WI38 (cell line): ENCODE results near the gene SEMA7A.
"Not testable (repeated sequence)": the region's sequence is repeated elsewhere in the genome, so short reads cannot be mapped to it uniquely, and the experiment has no call there.

ENCODE experiments used
- H3K4me3 ChIP-seq: 2 replicates; pipeline ENCODE4 v1.5.1; 2011; ENCODE audit warnings: low read depth, mild to moderate bottlenecking, control low read depth, low read length
- TF ChIP-seq, protein P1 (sequence below): IDR thresholded peaks from 2 replicates; pipeline ENCODE4 v1.5.1; 2012; ENCODE audit warnings: low read depth, mild to moderate bottlenecking, control low read depth, low read length

SEMA7A gene

DNA sequence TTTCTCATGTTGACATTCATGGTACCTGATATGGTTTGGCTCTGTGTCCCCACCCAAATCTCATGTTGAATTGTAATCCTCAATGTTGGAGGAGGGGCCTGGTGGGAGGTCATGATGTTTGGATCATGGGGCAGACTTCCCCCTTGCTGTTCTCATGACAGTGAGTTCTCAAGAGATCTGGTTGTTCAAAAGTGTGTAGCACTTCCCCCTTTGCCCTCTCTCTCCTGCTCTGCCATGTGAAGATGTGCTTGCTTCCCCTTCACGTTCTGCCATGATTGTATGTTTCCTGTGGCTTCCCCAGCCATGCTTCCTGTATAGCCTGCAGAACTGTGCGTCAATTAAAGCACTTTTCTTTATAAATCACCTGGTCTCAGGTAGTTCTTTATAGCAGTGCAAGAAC is 30.5 kb upstream of the SEMA7A start:
- no peak overlapping the region for H3K4me3 ChIP-seq
- TF ChIP-seq, protein P1, sequence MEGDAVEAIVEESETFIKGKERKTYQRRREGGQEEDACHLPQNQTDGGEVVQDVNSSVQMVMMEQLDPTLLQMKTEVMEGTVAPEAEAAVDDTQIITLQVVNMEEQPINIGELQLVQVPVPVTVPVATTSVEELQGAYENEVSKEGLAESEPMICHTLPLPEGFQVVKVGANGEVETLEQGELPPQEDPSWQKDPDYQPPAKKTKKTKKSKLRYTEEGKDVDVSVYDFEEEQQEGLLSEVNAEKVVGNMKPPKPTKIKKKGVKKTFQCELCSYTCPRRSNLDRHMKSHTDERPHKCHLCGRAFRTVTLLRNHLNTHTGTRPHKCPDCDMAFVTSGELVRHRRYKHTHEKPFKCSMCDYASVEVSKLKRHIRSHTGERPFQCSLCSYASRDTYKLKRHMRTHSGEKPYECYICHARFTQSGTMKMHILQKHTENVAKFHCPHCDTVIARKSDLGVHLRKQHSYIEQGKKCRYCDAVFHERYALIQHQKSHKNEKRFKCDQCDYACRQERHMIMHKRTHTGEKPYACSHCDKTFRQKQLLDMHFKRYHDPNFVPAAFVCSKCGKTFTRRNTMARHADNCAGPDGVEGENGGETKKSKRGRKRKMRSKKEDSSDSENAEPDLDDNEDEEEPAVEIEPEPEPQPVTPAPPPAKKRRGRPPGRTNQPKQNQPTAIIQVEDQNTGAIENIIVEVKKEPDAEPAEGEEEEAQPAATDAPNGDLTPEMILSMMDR = no peak

- no peak overlapping the region for H3K4me3 ChIP-seq
- TF ChIP-seq, protein P1 = no peak
Observed at GRCh38 chr15:74463634-74464033, 29.9 kb upstream of the SEMA7A start.

DNA sequence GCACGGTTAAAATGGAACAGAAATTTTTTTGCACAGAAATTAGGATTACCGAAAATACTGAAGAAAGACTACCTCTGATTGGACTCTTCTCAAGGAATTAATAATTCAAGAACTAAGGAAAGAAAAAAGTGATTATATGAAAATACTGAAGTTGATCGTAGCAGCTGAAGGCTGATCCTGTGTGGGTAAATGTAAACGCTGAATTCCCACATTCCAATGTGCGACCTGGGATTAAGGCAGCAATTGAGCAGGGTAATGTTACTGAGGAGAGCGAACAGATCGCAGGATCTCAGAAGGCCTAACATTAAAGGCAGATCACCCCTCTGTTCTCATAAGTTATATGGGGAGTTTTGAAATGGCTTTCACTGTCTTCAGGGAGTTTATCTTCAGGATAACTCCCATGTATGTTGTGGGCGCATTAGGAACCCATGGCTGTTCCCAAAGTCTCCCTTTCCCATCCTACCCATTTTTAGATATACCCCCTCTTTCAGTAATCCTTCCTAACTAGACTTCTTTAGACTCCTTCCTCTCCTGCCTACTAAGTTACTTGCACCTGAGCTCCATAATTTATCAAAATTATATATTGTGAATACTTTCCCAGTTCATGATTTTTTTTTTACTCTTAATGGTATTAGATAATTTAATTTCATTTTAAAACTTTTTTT is 28.2 kb upstream of the SEMA7A start:
- H3K4me3 ChIP-seq = peak overlapping the region; percentile 77
- TF ChIP-seq, protein P1 = no peak

DNA sequence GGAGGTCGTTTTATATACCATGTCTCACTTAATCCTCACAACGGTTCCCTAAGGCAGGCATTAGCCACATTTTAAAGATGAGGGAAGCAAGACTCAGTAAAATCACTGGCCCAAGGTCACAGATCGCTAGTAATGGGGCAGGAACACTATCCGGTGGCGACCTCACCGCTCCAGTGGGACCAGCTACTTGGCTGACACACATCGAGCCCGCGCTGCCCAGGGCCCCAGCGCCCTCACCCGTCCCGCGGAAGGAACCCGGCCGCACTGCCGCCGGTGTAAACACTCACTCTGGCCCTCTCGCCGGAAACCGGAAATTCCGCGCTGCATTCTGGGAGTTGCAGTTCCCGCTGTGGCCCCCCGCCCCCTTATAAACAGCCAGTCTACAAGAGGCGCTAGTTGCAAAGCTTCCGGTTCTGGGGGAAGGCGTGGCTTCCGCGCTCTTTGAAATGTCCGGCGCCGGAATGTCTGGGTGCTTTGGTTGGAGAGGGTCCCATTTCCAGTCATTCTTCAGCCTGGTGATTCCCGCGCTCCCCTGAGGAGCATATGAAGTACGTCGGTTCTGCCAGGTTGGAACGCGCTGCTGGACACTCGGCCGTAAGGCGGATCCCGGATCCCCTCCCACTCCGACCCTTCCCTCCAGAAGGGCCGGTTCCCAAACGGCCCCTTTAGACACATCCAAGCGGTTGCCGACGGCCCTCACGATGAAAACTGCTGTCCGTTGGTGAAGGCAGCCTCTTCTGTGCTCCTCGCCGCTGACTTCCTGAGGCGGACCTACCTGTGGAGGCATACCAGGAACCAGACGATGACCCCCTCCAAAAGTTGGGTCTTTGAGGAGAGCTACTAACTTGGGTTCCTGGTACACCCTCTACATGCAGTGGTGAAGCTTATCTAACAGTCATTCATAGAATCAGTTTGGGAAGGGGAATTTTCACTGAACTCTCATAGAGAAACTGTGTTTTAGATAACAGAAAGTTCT is 27.4 kb upstream of the SEMA7A start, which contains the start of gene UBL7:
TSS of gene UBL7 (minus strand) at position 290 of the 976 bp plus-strand sequence. CDS start 2,293 bp downstream, outside the sequence.
- H3K4me3 ChIP-seq = peak within 1 kb of the TSS; percentile 77
- TF ChIP-seq, protein P1 = no peak

GRCh38 chr15:74460298-74460697 is 26.5 kb upstream of the SEMA7A start:
- TF ChIP-seq, protein P1 = no peak
- H3K4me3 ChIP-seq = peak overlapping the region; percentile 77

DNA sequence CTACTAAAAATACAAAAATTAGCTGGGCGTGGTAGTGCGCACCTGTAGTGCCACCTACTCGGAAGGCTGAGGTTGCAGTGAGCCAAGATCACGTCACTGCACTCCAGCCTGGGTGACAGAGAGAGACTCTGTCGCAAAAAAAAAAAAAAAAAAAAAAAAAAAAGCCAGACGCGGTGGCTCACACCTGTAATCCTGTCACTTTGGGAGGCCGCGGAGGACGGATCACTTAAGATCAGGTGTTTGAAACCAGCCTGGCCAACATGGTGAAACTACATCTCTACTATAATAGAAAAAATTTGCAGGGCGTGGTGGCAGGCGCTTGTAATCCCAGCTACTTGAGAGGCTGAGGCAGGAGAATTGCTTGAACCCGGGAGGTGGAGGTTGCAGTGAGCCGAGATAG is 26.0 kb upstream of the SEMA7A start:
- not testable (repeated sequence) for H3K4me3 ChIP-seq

GRCh38 chr15:74458473-74458872 is 24.7 kb upstream of the SEMA7A start:
- no peak overlapping the region for H3K4me3 ChIP-seq
- TF ChIP-seq, protein P1 = no peak

DNA sequence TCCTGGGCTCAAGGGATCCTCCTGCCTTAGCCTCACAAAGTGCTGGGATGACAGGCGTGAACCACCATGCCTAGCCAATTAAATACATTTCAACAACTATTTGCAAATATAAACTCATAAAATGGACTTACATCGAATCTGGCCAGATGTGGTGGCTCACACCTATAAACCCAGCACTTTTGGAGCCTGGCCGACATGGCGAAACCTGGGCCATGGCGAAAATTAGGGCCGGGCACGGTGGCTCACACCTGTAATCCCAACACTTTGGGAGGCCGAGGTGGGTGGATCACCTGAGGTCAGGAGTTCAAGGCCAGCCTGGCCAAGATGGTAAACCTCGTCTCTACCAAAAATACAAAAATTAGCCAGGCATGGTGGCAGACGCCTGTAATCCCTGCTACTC is 23.3 kb upstream of the SEMA7A start:
- not testable (repeated sequence) for H3K4me3 ChIP-seq
